Activated naive CD8-positive, alpha-beta T cell treated with anti-CD3 and anti-CD28 coated beads for 36 hours (primary cell): ENCODE data around the gene SLC10A7. TPM values are rescaled to one million over a fixed set of nuclear protein-coding genes. Genes with fewer than 3 reads are reported as not detected.

Experiments used
- DNase-seq: peaks from one replicate; pipeline ENCODE4 v3.0.0; 2021
- H3K27ac Mint-ChIP-seq: one replicate; pipeline ENCODE4 v1.8.0; 2022; ENCODE audit warnings: mild to moderate bottlenecking, moderate library complexity, mixed read lengths
- H3K27me3 Mint-ChIP-seq: one replicate; pipeline ENCODE4 v1.8.0; 2022; ENCODE audit warnings: mild to moderate bottlenecking, mixed read lengths
- H3K36me3 Mint-ChIP-seq: one replicate; pipeline ENCODE4 v1.8.0; 2021; ENCODE audit warnings: mild to moderate bottlenecking, mixed read lengths
- H3K4me1 Mint-ChIP-seq: one replicate; pipeline ENCODE4 v1.8.0; 2021; ENCODE audit warnings: mixed read lengths
- H3K4me3 Mint-ChIP-seq: one replicate; pipeline ENCODE4 v1.8.0; 2022; ENCODE audit warnings: mild to moderate bottlenecking, moderate library complexity, mixed read lengths
- H3K9me3 Mint-ChIP-seq: one replicate; pipeline ENCODE4 v1.8.0; 2022; ENCODE audit warnings: mixed read lengths
- total RNA-seq, 2 experiments: library from RNA; stranded (reverse); gene quantifications; one replicate each; pipeline ENCODE4 v1.2.3, GENCODE V29; 2021

SLC10A7 gene
- total RNA-seq, 2 experiments from 2014 or later, result 12.8 to 16.1 TPM

GRCh38 chr4:146238107-146238506 is 283.6 kb downstream of the SLC10A7 start:
- peaks cover 10% of the 10 kb centered on the region for H3K27me3 Mint-ChIP-seq
- H3K4me3 Mint-ChIP-seq, result no peak overlapping the region
- no peaks in the 10 kb centered on the region for H3K36me3 Mint-ChIP-seq
- DNase-seq, result no peak
- H3K27ac Mint-ChIP-seq, result no peak overlapping the region
- peaks cover 8% of the 10 kb centered on the region for H3K4me1 Mint-ChIP-seq
- H3K9me3 Mint-ChIP-seq, result no peaks in the 10 kb centered on the region

GRCh38 chr4:146237092-146237491 is 284.6 kb downstream of the SLC10A7 start:
- DNase-seq, result no peak
- Mint-ChIP-seq H3K36me3 (no peaks in the 10 kb centered on the region), H3K4me1 (peaks cover 4% of the 10 kb centered on the region), H3K27me3 (peaks cover 10% of the 10 kb centered on the region), H3K4me3 (no peak overlapping the region), H3K9me3 (peaks cover 5% of the 10 kb centered on the region), H3K27ac (no peak overlapping the region)

DNA sequence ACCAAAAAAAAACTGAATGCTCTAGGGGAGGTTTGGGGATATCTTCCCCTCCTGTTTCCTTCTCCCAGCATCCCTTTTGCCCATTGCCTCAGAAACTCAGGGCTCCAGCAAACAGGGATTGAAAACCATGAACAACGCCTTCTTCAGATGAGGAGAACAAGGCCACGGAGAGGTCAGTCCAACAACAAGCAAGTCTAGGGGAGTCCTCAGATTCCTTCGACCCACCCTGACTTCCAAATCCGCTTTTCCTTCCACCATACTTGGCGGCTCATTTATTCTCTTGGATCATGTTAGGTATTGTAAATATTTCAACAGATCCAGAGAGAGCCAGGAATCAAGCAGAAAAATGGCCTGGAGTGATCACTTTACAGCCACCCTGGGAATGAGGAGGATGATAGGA is 285.5 kb downstream of the SLC10A7 start:
- peaks cover 5% of the 10 kb centered on the region for H3K9me3 Mint-ChIP-seq

GRCh38 chr4:146235654-146236177 is 286.0 kb downstream of the SLC10A7 start:
- Mint-ChIP-seq H3K27ac (no peak overlapping the region), H3K27me3 (peaks cover 7% of the 10 kb centered on the region), H3K4me1 (no peaks in the 10 kb centered on the region), H3K36me3 (no peaks in the 10 kb centered on the region), H3K4me3 (no peak overlapping the region), H3K9me3 (peaks cover 5% of the 10 kb centered on the region)
- DNase-seq, result no peak

More for the DNA sequence above, 285.5 kb downstream of the SLC10A7 start:
- Mint-ChIP-seq H3K36me3 (no peaks in the 10 kb centered on the region), H3K4me1 (no peaks in the 10 kb centered on the region), H3K27me3 (peaks cover 7% of the 10 kb centered on the region), H3K27ac (no peak overlapping the region), H3K4me3 (no peak overlapping the region)
- no peak for DNase-seq

DNA sequence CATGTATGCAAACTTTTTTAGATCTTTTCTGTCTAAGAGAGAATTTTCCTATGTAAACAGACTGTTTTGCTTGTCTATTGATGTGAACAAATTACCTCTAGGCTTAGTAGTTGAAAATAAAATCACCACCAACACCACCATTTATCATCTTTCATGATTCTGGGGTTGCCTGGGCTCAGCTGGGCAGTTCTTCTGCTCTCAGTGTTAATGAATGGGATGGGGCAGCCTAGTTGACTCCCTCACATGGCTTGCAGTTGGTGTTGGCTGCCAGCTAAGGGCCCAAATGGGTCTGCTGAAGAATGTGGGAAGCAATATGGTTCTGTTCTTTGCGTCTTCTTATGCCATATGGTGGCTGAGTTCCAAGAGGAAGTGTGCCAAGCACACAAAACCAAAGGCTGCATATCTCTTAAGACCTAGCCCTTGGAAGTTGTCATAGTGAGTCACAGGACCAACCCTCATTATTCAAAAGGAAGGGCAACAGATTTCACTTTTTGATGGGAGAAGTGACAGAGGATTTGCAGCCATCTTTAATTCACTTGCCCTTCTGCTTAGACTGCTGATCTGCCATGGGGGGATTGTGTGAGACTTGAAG is 289.5 kb downstream of the SLC10A7 start:
- H3K27me3 Mint-ChIP-seq, result no peaks in the 10 kb centered on the region
- peaks cover 5% of the 10 kb centered on the region for H3K9me3 Mint-ChIP-seq
- H3K36me3 Mint-ChIP-seq, result no peaks in the 10 kb centered on the region
- H3K4me3 Mint-ChIP-seq, result no peak overlapping the region
- H3K4me1 Mint-ChIP-seq, result no peaks in the 10 kb centered on the region
- no peak for DNase-seq
- no peak overlapping the region for H3K27ac Mint-ChIP-seq

DNA sequence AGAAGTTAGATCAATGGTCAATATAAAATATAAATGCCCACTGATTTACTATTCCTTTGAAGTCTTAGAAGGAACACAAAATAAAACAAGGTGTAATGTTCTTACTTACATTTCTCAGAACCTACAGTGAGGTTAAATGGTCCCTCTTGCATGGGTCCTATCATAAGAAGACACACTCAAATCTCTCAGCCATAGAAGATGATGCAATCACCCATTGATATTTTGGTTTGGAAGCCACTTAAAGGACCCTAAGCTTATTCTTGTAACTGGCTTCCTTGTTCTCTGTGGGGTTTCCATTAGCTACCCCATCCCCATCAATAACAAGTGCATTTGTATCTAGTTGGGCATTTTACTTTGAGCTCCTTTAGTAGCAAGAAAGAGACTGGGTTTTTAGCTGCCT is 292.3 kb downstream of the SLC10A7 start:
- no peaks in the 10 kb centered on the region for H3K36me3 Mint-ChIP-seq
- no peak overlapping the region for H3K27ac Mint-ChIP-seq
- peaks cover 5% of the 10 kb centered on the region for H3K9me3 Mint-ChIP-seq
- no peak overlapping the region for H3K4me3 Mint-ChIP-seq
- DNase-seq, result no peak
- no peaks in the 10 kb centered on the region for H3K27me3 Mint-ChIP-seq
- no peaks in the 10 kb centered on the region for H3K4me1 Mint-ChIP-seq

GRCh38 chr4:146224326-146224966 is 297.3 kb downstream of the SLC10A7 start:
- no peaks in the 10 kb centered on the region for H3K36me3 Mint-ChIP-seq
- H3K27ac Mint-ChIP-seq, result no peak overlapping the region
- H3K4me1 Mint-ChIP-seq, result no peaks in the 10 kb centered on the region
- H3K9me3 Mint-ChIP-seq, result no peaks in the 10 kb centered on the region
- no peak for DNase-seq
- no peak overlapping the region for H3K4me3 Mint-ChIP-seq
- H3K27me3 Mint-ChIP-seq, result no peaks in the 10 kb centered on the region

DNA sequence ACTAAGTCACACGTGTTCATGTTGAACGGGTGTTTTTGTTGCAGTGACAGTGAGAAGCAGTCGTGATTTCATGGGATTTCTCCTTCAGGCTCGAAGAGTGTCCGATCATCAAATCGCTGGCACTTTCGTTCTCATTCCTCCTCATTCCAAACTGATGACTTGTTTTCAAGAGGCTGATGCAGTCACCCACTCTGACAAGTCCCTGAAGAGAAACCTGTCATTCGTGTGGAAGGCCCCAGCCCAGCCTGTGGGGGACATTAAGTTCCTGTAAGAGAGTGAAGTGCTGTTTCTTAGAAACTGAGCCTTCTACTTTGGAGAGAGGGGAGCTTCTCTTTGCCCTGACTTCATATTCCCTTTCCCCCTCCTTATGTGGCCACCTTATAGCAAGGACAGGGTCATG is 299.4 kb downstream of the SLC10A7 start:
- Mint-ChIP-seq H3K27ac (no peak overlapping the region), H3K4me1 (no peaks in the 10 kb centered on the region), H3K9me3 (no peaks in the 10 kb centered on the region), H3K36me3 (no peaks in the 10 kb centered on the region), H3K4me3 (no peak overlapping the region), H3K27me3 (no peaks in the 10 kb centered on the region)
- no peak for DNase-seq

DNA sequence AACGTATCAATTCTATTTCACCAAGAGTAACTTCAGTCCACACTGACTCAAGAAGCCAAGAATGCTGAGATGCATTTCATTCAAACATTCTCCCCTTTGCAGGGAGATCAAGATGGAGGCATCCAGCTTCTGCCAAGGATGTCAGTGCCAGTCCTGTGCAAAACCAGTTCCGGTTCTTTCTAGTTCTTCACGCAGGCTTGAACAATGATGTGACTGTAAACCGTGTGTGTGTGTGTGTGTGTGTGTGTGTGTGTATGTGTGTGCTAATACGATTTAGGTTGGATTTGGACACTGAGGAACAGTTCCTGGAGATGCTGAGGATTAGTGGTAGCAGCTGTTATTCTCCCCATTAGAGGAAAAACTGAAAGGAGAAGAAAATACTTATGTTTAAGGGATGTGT is 307.5 kb downstream of the SLC10A7 start, which contains the start of gene REELD1:
Gene REELD1 (plus strand): TSS at position 301 of the 400 bp plus-strand sequence. CDS start 2,415 bp downstream, outside the sequence.
- DNase-seq, result no peak
- no peak within 1 kb of the TSS for H3K4me3 Mint-ChIP-seq
- peaks cover 4% of the 10 kb centered on the region for H3K36me3 Mint-ChIP-seq
- H3K27me3 Mint-ChIP-seq, result no peaks in the 10 kb centered on the region
- no peak within 1 kb of the TSS for H3K27ac Mint-ChIP-seq
- no peaks in the 10 kb centered on the region for H3K4me1 Mint-ChIP-seq
- H3K9me3 Mint-ChIP-seq, result no peaks in the 10 kb centered on the region

GRCh38 chr4:146212781-146213180 is 309.0 kb downstream of the SLC10A7 start:
- no peak for DNase-seq
- Mint-ChIP-seq H3K4me1 (no peaks in the 10 kb centered on the region), H3K9me3 (no peaks in the 10 kb centered on the region), H3K4me3 (no peak overlapping the region), H3K36me3 (peaks cover 4% of the 10 kb centered on the region), H3K27ac (no peak overlapping the region), H3K27me3 (no peaks in the 10 kb centered on the region)

GRCh38 chr4:146211440-146211839 is 310.3 kb downstream of the SLC10A7 start:
- Mint-ChIP-seq H3K27me3 (no peaks in the 10 kb centered on the region), H3K4me1 (no peaks in the 10 kb centered on the region), H3K27ac (no peak overlapping the region), H3K4me3 (no peak overlapping the region), H3K36me3 (peaks cover 4% of the 10 kb centered on the region), H3K9me3 (no peaks in the 10 kb centered on the region)
- DNase-seq, result no peak

- H3K4me1 Mint-ChIP-seq, result no peaks in the 10 kb centered on the region
- no peak overlapping the region for H3K27ac Mint-ChIP-seq
- H3K36me3 Mint-ChIP-seq, result peaks cover 4% of the 10 kb centered on the region
- H3K4me3 Mint-ChIP-seq, result no peak overlapping the region
- DNase-seq, result no peak
- no peaks in the 10 kb centered on the region for H3K9me3 Mint-ChIP-seq
- no peaks in the 10 kb centered on the region for H3K27me3 Mint-ChIP-seq
These were observed 310.9 kb downstream of the SLC10A7 start for GRCh38 chr4:146210890-146211289.

- H3K9me3 Mint-ChIP-seq, result no peaks in the 10 kb centered on the region
- no peak overlapping the region for H3K4me3 Mint-ChIP-seq
- no peaks in the 10 kb centered on the region for H3K4me1 Mint-ChIP-seq
- DNase-seq, result no peak
- peaks cover 9% of the 10 kb centered on the region for H3K36me3 Mint-ChIP-seq
- H3K27me3 Mint-ChIP-seq, result no peaks in the 10 kb centered on the region
- no peak overlapping the region for H3K27ac Mint-ChIP-seq
These were observed 314.3 kb downstream of the SLC10A7 start for GRCh38 chr4:146207410-146207809.
